Measurements from ENCODE around the gene SMOC2. TPM values are rescaled to one million over a fixed set of nuclear protein-coding genes. Genes with fewer than 3 reads are reported as not detected.

The SMOC2 gene
- total and polyA plus RNA-seq, 2 experiments from 2014 or later = 51.0 to 88.7 TPM

GRCh38 chr6:168411130-168411529 lies 29.9 kb upstream of the SMOC2 start:
- Histone ChIP-seq H3K27me3 (no peaks in the 10 kb centered on the region), H3K9me2 (replicated peaks; ENCODE audit: insufficient read depth) (no peaks in the 10 kb centered on the region), H3K27ac (no peak overlapping the region), H4K20me1 (ENCODE audit: insufficient read depth, poor library complexity, severe bottlenecking) (no peaks in the 10 kb centered on the region), H3K4me2 (no peak overlapping the region), H3K4me1 (ENCODE audit: insufficient read depth) (peaks cover 15% of the 10 kb centered on the region), H3K9me3 (ENCODE audit: low read depth) (no peaks in the 10 kb centered on the region), H3K4me3 (no peak overlapping the region), H2AFZ (no peak overlapping the region), H3K79me2 (no peaks in the 10 kb centered on the region), H3K36me3 (replicated peaks; ENCODE audit: insufficient read depth, low read depth) (no peaks in the 10 kb centered on the region)
- no peak for TF ChIP-seq EZH2phosphoT487 (IDR thresholded peaks at IDR 0.05; ENCODE audit: low read depth, severe bottlenecking, unreplicated experiment)
- TF ChIP-seq EZH2 (IDR thresholded peaks at IDR 0.05; ENCODE audit: borderline replicate concordance) = no peak
- no peak for TF ChIP-seq CTCF (IDR thresholded peaks at IDR 0.05; ENCODE audit: poor library complexity)
- DNase-seq (ENCODE audit: low spot score) = no peak
- WGBS (ENCODE audit: low lambda C conversion rate, missing lambda C conversion rate) = 92% methylated on average over 21 of the region's 21 CpGs

GRCh38 chr6:168411793-168412192 lies 29.2 kb upstream of the SMOC2 start:
- TF ChIP-seq EZH2phosphoT487 (IDR thresholded peaks at IDR 0.05; ENCODE audit: low read depth, severe bottlenecking, unreplicated experiment) (no peak), EZH2 (IDR thresholded peaks at IDR 0.05; ENCODE audit: borderline replicate concordance) (no peak), CTCF (IDR thresholded peaks at IDR 0.05; ENCODE audit: poor library complexity) (no peak)
- H3K9me2 ChIP-seq (replicated peaks; ENCODE audit: insufficient read depth) = no peaks in the 10 kb centered on the region
- no peaks in the 10 kb centered on the region for H3K79me2 ChIP-seq
- no peak overlapping the region for H3K4me2 ChIP-seq
- H3K27ac ChIP-seq = no peak overlapping the region
- no peak overlapping the region for H2AFZ ChIP-seq
- H3K9me3 ChIP-seq (ENCODE audit: low read depth) = no peaks in the 10 kb centered on the region
- no peaks in the 10 kb centered on the region for H3K36me3 ChIP-seq (replicated peaks; ENCODE audit: insufficient read depth, low read depth)
- H4K20me1 ChIP-seq (ENCODE audit: insufficient read depth, poor library complexity, severe bottlenecking) = no peaks in the 10 kb centered on the region
- no peaks in the 10 kb centered on the region for H3K27me3 ChIP-seq
- H3K4me3 ChIP-seq = no peak overlapping the region
- peaks cover 15% of the 10 kb centered on the region for H3K4me1 ChIP-seq (ENCODE audit: insufficient read depth)
- WGBS (ENCODE audit: low lambda C conversion rate, missing lambda C conversion rate) = 94% methylated on average over 18 of the region's 28 CpGs
- no peak for DNase-seq (ENCODE audit: low spot score)

- Histone ChIP-seq H3K4me2 (no peak overlapping the region), H3K27me3 (peaks cover under 1% of the 10 kb centered on the region), H3K9me2 (replicated peaks; ENCODE audit: insufficient read depth) (no peaks in the 10 kb centered on the region), H3K36me3 (replicated peaks; ENCODE audit: insufficient read depth, low read depth) (no peaks in the 10 kb centered on the region), H3K9me3 (ENCODE audit: low read depth) (no peaks in the 10 kb centered on the region), H2AFZ (no peak overlapping the region), H3K4me3 (no peak overlapping the region), H3K4me1 (ENCODE audit: insufficient read depth) (peaks cover 15% of the 10 kb centered on the region), H3K79me2 (no peaks in the 10 kb centered on the region), H4K20me1 (ENCODE audit: insufficient read depth, poor library complexity, severe bottlenecking) (no peaks in the 10 kb centered on the region), H3K27ac (no peak overlapping the region)
- DNase-seq (ENCODE audit: low spot score) = no peak
- no peak for TF ChIP-seq EZH2phosphoT487 (IDR thresholded peaks at IDR 0.05; ENCODE audit: low read depth, severe bottlenecking, unreplicated experiment)
- no peak for TF ChIP-seq EZH2 (IDR thresholded peaks at IDR 0.05; ENCODE audit: borderline replicate concordance)
- no peak for TF ChIP-seq CTCF (IDR thresholded peaks at IDR 0.05; ENCODE audit: poor library complexity)
- 95% methylated on average over 18 of the region's 18 CpGs for WGBS (ENCODE audit: low lambda C conversion rate, missing lambda C conversion rate)
Observed at GRCh38 chr6:168412456-168412855, 28.5 kb upstream of the SMOC2 start.
